NCI-H2029 treated with DMSO at 0.1 percent for 48 hours (cell line): ENCODE results near the gene NIPBL.
"Not testable (repeated sequence)": the region's sequence is repeated elsewhere in the genome, so short reads cannot be mapped to it uniquely, and the experiment has no call there.

Experiments
- DNase-seq: peaks from one replicate; lab custom pipeline; 2025; lab: John Stamatoyannopoulos, UW

NIPBL gene

DNA sequence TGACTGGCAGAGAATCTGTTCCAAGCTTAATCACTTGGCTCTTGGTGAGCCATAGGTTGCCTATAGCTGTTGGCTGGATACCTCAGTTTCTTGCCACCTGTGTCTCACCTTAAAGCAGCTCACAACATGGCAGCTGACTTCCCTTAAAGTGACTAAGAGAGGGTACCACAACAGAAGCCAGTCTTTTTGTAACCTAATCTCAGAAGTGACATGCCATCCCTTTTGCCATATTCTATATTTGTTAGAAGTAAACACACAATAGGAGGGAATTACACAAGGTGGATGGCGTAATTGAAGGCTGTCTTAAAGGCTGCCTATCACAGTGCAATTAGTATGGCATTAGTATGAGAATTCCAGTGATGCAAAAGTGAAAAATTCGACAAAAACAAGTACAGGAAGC, 28.1 kb downstream of the NIPBL start:
- no peak for DNase-seq

DNA sequence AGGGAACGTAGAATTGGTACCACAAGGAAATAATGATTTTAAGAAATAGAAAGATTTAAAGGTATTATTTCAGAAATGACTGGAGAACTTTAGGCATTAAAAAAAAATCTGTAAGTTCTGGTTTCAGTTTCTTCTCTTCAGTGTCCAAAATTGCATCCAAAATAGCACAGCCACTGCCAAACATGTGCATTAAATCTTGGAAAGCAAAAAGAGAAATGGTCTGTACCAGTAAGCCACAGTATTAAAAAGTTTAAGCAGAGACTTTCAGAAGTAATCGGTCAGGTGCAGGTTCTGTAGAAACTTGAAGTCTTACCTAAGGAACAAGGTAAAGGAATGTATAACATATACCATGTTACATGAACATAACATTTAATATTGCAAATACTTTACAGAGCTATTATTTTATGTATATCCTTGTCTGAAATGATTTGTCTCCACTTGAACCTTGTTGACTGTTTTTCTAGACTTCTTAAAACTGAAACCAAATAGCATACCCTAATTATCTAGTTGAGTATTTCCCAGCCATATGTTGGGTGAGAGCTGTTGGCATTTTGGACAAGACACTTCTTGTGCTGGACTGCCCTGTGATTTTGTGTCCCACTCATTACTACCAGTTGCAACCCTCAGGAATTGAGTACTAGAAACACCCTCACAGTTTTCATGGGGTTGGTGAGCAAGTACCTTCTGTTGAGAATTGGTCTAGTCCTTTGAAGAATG, 32.1 kb downstream of the NIPBL start:
- DNase-seq = no peak

DNA sequence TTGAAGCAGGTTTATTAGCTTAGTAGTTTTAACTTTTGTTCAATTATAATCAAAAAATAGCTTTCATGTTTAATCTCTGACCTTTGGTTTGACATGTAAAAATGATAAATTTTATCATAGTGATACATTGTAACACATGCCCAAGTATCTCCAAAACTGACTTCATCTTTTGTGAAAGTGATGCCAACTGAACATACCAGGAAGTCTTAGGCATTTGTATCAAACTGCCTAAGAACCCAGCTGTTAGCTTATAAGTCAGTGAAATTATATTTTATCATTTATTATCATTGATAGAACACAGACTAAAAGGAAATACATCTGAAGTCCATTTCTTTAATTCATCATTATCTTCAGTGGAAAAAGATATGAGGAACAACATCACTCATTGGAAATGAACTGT, 39.1 kb downstream of the NIPBL start:
- no peak for DNase-seq

DNA sequence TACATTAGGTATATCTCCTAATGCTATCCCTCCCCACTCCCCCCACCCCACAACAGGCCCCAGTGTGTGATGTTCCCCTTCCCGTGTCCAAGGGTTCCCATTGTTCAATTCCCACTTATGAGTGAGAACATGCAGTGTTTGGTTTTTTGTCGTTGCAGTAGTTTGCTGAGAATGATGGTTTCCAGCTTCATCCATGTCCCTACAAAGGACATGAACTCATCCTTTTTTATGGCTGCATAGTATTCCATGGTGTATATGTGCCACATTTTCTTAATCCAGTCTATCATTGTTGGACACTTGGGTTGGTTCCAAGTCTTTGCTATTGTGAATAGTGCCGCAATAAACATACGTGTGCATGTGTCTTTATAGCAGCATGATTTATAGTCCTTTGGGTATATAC, 40.0 kb downstream of the NIPBL start:
- not testable (repeated sequence) for DNase-seq

DNA sequence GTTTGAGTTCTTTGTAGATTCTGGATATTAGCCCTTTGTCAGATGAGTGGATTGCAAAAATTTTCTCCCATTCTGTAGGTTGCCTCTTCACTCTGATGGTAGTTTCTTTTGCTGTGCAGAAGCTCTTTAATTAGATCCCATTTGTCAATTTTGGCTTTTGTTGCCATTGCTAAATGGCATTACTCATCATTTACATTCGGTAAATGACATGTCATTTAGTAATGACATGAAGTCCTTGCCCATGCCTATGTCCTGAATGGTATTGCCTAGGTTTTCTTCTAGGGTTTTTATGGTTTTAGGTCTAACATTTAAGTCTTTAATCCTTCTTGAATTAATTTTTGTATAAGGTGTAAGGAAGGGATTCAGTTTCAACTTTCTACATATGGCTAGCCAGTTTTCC, 40.8 kb downstream of the NIPBL start:
- DNase-seq = not testable (repeated sequence)

DNA sequence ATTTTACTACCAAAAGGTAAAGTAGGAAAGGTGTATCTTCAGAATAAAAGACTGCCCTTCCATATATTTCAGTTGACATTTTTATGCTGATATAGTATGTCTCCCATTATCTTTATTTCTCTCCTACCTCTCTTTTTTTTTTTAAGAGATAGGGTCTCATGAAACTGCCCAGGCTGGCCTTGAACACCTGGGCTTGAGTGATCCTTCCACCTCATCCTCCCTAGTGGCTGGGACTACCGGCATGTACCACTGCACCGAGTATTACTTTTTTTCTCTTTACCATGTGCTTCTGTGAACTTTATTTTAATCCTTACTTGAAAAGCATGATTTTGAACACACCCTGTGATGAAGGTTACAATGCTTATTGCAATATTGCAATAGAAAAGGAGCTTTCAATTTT, 42.7 kb downstream of the NIPBL start:
- DNase-seq = no peak

DNA sequence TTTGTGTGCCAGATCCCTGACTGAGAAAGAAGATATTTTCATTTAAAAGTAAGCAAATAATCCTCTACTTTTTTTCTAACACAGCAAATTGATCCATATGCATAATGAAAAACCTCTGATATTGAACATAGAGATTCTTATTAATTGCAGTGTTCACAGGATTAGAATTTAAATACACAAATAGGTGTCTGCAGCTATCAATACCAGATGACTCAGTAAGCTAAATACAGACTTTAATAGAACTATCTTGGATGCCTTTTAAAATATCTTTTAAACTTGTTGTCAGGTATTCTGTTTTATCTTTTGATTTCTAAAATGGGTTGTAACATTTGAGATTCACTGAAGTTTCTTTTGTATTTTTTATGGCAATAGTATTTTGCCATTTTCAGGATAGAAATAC, 43.1 kb downstream of the NIPBL start:
- DNase-seq = no peak

DNA sequence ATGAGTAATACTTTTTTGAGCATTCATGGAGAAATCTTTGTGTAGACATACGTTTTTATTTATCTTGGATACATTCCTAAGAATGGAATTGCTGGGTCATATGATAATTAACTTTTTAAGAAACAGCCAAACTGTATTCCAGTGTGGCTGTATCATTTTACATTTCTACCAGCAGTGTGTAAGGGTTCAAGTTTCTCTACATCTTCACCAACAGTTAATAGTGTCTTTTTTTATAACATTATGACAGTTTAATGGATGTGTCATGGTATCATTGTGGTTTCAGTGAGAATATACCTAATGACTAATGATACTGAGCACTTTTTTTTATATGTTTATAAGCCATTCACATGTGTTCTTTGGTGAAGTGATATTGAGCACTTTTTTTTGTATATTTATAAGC, 52.4 kb downstream of the NIPBL start:
- DNase-seq = no peak

DNA sequence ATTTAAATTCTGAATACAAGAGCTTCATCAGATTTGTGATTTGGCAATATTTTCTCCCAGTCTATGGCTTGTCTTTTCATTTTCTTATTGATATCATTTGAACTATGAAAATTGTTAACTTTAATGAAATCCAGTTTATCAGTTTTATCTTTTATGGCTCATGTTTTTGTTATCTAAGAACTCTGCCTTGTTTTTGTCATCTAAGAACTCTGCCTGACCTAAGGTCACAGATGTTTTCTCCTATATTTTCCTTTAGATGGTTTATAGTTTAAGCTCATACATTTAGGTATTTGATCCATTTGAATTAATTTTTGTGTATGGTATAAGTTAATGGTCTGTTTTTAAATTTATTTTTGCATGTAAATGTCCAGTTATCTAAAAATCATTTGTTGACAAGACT, 52.9 kb downstream of the NIPBL start:
- no peak for DNase-seq

DNA sequence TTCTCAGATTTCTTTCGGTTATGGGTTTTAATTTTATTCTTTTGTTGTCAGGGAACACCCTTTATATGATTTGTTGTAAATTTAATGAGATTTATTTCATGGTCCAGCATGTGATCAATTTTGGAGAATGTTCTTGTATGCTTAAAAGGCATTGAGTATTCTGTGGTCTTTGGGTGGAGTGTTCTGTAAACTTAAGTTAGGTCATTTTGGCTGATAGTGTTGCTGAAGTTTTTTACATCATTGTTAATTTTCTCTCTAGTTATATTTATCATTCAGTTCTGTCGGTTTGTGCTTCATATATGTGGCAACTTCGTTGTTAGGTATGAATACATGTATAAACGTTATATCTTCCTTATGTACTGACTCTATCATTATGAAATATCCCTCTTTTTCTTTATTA, 55.5 kb downstream of the NIPBL start:
- no peak for DNase-seq

DNA sequence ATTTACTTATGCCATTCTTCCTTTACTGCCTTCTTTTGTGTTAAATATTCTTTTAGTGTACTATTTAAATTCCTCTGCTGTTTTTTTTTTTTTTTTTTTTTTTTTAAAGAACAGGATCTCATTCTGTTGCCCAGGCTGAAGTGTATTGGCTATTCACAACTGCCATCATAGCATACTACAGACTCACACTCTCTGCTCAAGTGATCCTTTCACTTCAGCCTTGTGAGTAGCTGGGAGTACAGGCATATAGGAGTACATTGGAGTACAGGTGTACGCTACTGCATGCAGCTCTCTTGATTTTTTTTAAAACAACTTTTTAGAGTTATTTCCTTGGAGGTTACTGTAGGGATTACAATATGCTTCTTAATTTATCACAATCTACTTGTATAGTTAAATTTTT, 56.1 kb downstream of the NIPBL start:
- DNase-seq = no peak

DNA sequence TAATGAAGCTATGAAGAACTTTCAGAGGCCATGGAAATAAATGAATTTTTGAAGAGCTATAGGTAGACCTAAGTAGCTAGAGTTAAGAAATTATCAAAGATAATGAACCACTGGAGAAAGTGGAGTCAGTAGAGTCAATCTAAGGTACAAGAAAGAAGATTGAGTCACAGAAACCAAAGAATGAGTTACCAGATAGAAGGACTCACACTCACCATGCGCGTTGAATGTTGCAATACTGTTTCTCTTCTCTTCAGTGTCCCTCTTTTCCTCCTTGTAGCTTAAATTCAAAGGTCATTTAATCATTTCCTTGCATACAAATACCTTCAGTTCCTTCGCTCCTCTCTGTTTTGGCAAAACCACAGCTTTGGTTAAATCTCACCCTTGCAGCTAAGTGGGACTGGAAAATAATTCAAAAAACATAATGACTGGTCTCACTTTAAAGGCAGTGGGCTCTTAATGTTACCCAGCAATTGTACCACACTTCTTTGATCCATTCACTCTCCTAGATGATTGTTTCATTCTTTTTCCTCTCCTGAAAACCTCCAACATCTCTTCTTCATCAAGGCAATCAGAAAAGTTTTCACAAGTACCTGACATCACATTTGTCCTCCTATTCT, 58.3 kb downstream of the NIPBL start:
- DNase-seq = no peak

DNA sequence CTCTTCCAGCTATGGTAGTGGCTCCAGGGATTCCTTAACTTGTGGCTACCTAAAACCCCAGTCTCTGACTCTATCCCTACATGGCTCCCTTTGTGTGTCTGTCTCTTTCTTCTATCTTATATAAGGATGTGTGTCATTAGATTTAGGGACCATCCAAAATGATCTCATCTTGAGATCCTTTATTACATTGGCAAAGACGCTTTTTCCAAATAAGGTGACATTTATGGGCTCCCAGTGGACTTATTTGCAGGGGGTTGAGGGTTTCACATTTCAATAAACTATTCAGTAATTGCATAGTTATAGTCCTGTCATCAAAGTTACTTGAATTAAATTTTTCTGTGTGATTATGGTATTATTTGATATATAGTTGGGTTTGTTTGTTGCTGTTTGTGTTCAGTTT, 59.2 kb downstream of the NIPBL start:
- no peak for DNase-seq

DNA sequence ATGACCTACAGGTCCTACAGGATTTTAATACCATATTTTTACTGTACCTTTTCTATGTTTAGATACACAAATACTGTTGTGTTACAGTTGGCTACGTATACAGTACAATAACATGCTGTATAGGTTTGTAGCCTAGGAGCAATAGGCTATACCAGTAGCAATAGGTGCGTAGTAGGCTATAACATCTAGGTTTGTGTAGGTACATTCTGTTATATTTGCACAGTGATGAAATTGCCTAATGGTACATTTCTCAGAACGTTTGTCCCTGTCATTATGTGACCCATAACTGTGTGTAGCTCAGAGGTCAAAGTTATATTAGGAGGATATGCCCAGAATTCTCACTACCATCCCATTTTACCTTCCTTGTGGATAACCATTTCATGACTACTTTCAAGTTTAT, 59.7 kb downstream of the NIPBL start:
- no peak for DNase-seq

DNA sequence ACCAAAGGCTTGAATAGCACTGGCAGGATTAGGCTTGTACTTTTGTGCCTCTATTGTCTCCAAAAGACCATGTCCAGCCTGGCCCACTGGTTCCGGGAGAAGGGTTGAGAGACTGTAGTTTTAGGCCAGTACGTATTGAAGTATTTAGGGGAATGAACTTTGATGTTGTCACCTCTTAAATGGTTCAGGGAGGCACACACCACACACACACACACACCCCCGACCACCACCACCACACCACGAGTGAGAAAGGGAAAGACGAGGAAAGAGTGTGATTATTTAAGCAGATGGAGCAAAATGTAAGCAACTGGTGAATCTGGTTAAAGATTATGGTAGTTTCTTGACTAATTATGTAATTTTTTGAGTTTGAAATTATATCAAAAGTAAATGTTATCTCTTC, 61.6 kb downstream of the NIPBL start:
- DNase-seq = no peak

DNA sequence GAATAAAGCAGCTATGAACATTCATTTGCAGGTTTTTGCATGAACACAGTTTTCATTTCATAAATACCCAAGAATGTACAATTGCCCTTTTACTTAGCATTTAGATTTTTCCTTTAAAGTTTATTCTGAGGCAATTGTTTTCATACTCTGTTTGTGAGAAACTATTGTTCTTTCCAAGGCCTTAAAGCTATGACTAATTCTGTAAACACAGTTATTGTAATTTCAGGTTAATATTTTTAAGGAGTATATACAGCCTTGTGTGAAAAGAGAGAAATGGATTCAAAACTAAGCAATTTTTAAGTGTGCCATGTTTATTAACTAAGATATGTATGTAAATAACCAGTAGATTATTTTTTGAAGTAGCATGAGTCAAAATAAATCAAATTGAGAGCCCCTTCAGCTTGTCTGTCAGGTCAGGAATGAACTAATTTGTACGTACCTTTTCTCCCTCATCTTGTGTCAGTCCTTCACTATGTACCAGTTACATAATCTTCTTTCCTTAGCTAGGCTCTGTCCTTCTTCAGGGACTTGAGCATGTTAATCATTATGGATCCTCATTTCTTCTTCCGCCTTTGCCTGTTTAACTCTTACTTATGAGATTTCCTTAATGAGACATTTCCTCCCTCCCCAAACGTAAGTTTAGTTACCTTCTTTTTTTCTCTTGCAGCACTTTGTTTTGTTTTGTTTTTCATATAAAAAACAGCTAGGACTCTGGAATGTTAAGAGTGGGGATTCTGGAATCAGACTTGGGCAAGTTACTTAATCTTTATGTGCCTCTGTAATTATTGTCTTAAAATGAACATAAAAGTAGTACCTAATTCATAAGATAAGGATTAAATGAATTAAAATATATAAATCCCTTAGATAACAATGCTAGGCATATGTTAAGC, 63.6 kb downstream of the NIPBL start:
- no peak for DNase-seq

DNA sequence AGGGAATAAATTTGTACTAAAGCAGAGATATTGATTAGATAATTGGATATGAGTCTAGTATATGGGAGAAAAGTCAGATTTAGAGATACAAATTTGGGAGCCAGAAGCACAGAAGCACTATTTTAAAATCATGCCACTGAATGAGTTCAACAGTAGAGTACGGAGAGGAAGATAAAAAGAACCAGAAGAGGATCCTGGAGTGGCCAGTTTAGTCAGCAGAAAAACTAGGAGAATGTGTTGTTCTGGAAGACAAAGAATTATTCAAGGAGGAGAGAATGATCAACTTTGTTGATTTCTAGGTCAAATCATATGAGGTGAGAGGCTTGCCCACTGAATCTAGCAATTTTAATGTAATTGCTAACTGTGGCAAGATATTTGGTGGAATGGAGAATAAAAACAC, 67.0 kb downstream of the NIPBL start:
- DNase-seq = no peak

DNA sequence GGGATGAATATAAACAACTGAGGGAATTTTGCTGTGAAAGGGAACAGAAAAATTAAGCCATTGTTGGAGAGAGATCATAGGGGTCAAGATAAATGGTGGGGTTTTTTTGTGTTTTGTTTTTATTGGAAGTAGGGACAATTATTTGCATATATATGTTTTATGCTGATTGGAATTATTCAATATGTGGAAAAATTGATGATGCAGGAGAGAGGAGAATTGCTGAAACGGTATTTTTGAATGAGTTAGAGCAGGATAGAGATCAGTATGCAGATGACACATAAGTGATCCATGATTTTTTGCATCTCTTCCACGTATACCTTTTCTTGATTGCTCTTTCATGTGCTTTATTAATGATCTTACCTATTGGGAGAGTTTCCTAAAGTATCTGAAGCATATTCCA, 67.5 kb downstream of the NIPBL start:
- DNase-seq = no peak

DNA sequence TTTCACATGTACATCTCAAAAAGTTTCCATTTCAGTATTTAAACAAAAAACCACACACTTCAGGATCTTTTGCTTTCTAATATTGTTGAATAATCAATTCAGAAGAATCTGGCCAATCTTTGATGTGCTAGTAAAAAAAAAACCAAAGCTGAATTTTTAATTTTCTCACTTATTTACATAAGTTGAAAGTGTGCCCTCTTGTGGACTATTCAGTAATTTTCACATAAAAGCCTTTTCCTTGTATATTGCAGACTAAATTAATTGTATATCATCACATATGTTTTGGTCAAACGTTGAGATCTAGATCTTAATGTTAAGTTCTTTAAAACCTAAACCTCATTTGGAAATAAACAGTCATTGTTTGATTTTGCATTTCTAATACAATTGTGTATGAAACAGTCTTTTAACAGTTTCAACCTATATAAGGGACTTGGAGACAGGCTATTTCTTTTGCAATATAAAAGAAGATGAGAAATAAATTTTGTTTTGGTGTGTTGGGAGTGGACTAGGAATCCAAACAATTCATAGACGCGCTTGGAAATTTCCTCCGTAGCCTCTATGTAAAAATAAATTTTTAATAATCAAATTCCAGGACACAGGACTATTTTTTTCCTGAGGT, 68.1 kb downstream of the NIPBL start:
- DNase-seq = peak; percentile 30

DNA sequence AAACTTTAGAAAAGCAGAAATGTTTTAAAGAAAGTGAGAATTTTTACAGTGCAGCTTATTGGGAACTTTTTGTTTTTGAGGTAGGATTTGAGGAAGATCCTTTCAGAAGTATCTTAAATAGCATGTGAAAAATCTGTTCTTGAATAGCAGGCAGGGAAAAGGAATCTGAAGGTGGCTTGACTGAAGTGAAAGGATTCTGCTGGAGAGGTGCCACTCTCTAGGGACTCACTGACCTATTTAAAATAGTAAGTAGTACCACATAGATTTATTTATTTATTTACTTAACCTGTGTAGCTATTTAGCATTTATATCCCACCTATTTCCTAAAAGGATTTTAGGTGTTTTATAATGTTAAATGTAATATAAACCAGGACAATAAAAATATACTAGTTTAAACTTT, 69.1 kb downstream of the NIPBL start:
- DNase-seq = no peak

DNA sequence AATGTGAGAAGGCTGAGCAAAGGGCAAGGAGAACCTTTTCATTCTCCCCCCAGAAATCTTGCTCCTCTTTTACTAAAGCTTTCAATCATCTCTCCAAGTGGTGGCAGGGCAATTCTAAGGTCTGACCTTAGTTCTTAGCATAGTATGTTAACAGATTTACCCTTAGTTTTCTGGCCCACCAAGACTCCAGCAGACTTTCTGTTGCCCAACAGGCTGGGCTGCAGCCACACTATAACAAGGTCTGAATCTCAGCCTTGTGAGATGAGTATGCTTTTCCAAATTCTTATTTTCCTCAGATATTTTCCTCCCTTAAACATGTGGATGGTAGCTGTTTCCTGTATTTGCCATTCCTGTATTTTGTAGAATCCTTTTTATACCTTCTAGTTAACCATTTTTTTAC, 69.5 kb downstream of the NIPBL start:
- DNase-seq = no peak

DNA sequence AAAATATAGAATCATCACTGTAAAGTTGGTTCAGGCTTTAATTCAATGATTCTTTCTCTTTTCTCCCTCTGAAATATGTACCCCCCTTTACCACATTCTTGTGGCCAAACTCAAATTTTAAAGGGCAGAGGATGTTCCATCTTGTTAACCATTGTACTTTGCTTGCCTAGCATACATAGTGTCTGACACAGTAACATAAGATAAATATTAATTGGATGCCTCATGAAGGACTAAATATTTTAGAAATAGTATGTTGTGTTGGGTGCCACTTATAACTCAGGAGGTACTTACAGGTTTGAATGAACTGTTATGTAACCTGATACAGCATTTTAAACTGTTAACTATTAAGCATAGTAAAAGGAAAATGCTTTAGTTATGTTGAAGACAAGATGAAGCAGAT, 71.5 kb downstream of the NIPBL start:
- no peak for DNase-seq

DNA sequence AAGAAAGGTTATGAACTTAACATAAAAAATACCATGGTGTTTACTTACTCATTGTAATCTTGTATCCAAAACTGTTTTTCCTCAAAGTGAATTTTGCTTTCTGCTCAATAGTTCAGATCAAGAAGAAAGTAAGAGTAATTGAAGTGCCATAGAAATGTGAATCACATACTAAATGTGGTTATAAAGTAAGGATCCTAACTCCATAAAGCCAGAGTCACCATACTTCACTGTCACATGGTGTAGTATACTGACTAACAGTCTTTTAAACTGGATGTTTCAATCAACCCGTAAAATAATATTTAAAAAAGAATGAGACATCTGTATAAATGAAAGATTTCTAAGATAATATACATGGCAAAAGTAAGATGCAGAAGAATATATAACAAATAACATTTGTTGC, 72.1 kb downstream of the NIPBL start:
- DNase-seq = no peak
